ENCODE results near the gene NCBP2L. TPM values are rescaled to one million over a fixed set of nuclear protein-coding genes. Genes with fewer than 3 reads are reported as not detected.

The NCBP2L gene
- total RNA-seq, 1 donor from 2014 or later, result not detected

- TF ChIP-seq CTCF (IDR thresholded peaks at IDR 0.05; ENCODE audit: insufficient read depth, low read length, poor library complexity, severe bottlenecking), result no peak
- Histone ChIP-seq H3K36me3 (ENCODE audit: control insufficient read depth, insufficient read depth, low read length) (no peaks in the 10 kb centered on the region), H3K27me3 (ENCODE audit: control insufficient read depth, insufficient read depth, low read length) (no peaks in the 10 kb centered on the region), H3K4me3 (ENCODE audit: low read depth, low read length) (no peak overlapping the region)
- DNase-seq (ENCODE audit: low read depth), result no peak
Measured at GRCh38 chrX:107773906-107774435, 3.6 kb upstream of the NCBP2L start.

GRCh38 chrX:107775000-107775733 lies 2.4 kb upstream of the NCBP2L start:
- peak; percentile 2 for TF ChIP-seq CTCF (IDR thresholded peaks at IDR 0.05; ENCODE audit: insufficient read depth, low read length, poor library complexity, severe bottlenecking)
- Histone ChIP-seq H3K36me3 (ENCODE audit: control insufficient read depth, insufficient read depth, low read length) (no peaks in the 10 kb centered on the region), H3K4me3 (ENCODE audit: low read depth, low read length) (peak overlapping the region; percentile 40), H3K27me3 (ENCODE audit: control insufficient read depth, insufficient read depth, low read length) (no peaks in the 10 kb centered on the region)
- DNase-seq (ENCODE audit: low read depth), result no peak

GRCh38 chrX:107775734-107776511 lies 1.6 kb upstream of the NCBP2L start, which contains the start of gene TSC22D3:
Gene TSC22D3, minus strand, starts transcription at chrX:107775787. Its CDS starts 368 bp downstream, at chrX:107775419.
- peak; percentile 31 for DNase-seq (ENCODE audit: low read depth)
- Histone ChIP-seq H3K27me3 (ENCODE audit: control insufficient read depth, insufficient read depth, low read length) (no peaks in the 10 kb centered on the region), H3K4me3 (ENCODE audit: low read depth, low read length) (peak within 1 kb of the TSS; percentile 40), H3K36me3 (ENCODE audit: control insufficient read depth, insufficient read depth, low read length) (no peaks in the 10 kb centered on the region)
- TF ChIP-seq CTCF (IDR thresholded peaks at IDR 0.05; ENCODE audit: insufficient read depth, low read length, poor library complexity, severe bottlenecking), result no peak

- H3K36me3 ChIP-seq (ENCODE audit: control insufficient read depth, insufficient read depth, low read length), result no peaks in the 10 kb centered on the region
- no peaks in the 10 kb centered on the region for H3K27me3 ChIP-seq (ENCODE audit: control insufficient read depth, insufficient read depth, low read length)
- peak; percentile 50 for TF ChIP-seq CTCF (IDR thresholded peaks at IDR 0.05; ENCODE audit: insufficient read depth, low read length, poor library complexity, severe bottlenecking)
- peak overlapping the region; percentile 40 for H3K4me3 ChIP-seq (ENCODE audit: low read depth, low read length)
- DNase-seq (ENCODE audit: low read depth), result peak; percentile 44
Measured at GRCh38 chrX:107776649-107777535, 641 bp upstream of the NCBP2L start.

GRCh38 chrX:107780525-107780924 lies 3.0 kb downstream of the NCBP2L start:
- no peak for DNase-seq (ENCODE audit: low read depth)
- Histone ChIP-seq H3K4me3 (ENCODE audit: low read depth, low read length) (no peak overlapping the region), H3K27me3 (ENCODE audit: control insufficient read depth, insufficient read depth, low read length) (no peaks in the 10 kb centered on the region), H3K36me3 (ENCODE audit: control insufficient read depth, insufficient read depth, low read length) (no peaks in the 10 kb centered on the region)
- TF ChIP-seq CTCF (IDR thresholded peaks at IDR 0.05; ENCODE audit: insufficient read depth, low read length, poor library complexity, severe bottlenecking), result no peak
